HG03354 (cell line): ENCODE measurements around the gene TLCD3A.
"Not testable (repeated sequence)": the region's sequence is repeated elsewhere in the genome, so short reads cannot be mapped to it uniquely, and the experiment has no call there.

Source experiments
- ATAC-seq: cut with Tn5 transposase; IDR thresholded peaks from one replicate; pipeline ENCODE4 v1.9.1; 2021; ENCODE audit warnings: mild to moderate bottlenecking; ENCODE audit not compliant: unreplicated experiment, poor library complexity, severe bottlenecking

The TLCD3A gene

DNA sequence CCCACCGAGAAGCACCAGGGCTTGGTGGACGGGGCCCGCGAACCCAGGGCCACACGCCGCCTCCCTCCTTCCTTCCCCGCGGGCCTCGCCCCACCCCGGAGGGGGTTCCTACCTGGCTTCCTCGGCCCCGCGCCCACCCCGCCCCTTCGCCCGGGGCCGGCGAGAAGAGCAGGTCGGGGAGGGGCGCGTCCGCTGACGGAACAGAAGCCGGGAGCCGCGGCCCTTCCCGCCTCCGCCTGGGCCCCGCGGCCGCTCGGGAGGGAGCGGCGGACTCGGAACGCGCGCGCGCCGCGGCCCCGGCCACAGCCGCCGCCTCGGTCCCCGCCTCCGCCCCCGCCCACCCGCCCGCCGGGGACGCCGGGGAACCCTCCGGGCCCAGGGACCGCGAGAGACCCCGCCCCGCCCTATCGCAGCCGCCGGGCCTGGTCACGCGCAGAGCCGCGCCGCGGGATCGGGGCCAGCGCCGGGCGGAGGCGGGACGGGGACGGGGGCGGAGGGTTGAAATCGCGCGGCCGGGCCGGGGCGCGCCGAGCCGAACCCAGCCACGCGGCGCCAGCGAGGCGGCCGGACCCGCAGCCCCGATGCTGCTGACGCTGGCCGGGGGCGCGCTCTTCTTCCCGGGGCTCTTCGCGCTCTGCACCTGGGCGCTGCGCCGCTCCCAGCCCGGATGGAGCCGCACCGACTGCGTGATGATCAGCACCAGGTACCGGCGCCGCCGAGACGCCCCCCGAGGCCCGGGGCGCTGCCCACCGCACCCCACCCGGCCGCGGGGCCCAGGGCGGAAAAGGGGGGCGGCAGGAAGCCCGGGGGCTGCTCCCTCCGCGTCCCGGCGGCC is at the start of gene TLCD3A:
Gene TLCD3A, plus strand, starts transcription at position 530 of the 835 bp plus-strand sequence. Its CDS starts 52 bp downstream, at position 582.
- peak; percentile 64 for ATAC-seq

DNA sequence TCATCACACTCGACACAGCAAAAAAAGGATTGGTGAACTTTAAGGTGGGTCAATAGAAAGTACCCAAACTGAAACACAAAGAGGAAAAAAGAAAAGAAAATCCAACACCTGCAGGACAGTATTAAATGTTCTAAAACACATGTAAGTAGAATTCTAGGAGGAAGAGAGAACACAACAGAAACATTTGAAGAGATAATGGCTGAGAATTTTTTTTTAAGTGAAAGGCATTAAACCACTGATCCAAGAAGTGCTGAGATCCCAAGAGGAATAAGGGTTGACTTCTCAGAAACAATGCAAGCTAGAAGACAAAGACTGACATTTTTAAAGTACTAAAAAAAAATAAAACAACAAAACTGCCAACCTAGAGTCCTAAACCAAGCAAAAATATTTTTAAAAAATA is 49.4 kb upstream of the TLCD3A start:
- ATAC-seq: no peak

DNA sequence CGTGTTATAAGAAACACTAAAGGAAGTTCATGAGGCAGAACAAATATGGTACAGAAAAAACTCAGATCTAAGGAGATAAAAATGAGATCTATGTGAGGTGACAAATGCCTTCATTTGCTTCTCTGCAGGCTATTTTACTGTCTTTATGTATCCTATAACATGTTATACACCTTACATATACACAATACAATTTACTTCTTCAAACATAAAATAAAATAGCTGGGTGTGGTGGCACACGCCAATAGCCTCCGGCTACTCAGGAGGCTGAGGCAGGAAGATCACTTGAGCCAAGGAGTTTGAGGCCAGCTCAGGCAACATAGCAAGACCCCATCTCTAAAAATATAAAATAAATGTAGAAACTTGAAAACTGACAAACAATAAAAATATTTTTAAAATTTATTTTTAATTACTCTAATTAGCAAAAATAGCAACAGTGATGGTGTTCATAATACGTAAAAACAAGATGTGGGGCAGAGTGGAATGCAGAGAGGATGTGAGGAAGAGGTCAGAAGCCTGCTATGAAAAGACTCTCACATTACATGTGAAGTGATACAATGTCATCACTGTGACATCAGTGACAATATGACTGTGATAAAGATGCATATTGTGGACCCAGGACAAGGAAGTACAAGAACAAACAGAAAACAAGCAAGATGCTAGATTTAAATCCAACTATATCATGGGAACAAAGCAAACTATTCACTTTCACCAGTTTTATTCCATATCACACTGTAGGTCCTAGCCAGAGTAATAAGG is 48.7 kb upstream of the TLCD3A start:
- no peak for ATAC-seq

DNA sequence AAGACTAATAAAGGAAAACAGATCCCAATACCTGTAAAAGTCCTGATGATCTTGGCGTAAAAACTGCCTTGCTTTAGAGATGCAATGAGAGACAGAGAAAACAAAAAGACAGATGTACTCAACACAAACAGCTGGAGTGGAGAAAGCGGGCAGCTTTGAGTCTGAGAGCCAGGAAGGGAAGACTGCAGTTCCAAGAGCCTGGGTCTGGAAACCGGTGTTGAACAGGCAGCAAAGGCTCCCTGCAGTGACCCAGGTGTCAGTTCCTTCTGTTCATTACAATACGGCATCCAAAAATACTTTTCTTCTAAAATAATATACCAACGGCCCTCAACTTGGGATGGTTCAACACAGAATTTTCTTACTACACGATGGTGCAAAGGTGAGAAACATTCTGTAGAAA is 47.4 kb upstream of the TLCD3A start:
- ATAC-seq: no peak

DNA sequence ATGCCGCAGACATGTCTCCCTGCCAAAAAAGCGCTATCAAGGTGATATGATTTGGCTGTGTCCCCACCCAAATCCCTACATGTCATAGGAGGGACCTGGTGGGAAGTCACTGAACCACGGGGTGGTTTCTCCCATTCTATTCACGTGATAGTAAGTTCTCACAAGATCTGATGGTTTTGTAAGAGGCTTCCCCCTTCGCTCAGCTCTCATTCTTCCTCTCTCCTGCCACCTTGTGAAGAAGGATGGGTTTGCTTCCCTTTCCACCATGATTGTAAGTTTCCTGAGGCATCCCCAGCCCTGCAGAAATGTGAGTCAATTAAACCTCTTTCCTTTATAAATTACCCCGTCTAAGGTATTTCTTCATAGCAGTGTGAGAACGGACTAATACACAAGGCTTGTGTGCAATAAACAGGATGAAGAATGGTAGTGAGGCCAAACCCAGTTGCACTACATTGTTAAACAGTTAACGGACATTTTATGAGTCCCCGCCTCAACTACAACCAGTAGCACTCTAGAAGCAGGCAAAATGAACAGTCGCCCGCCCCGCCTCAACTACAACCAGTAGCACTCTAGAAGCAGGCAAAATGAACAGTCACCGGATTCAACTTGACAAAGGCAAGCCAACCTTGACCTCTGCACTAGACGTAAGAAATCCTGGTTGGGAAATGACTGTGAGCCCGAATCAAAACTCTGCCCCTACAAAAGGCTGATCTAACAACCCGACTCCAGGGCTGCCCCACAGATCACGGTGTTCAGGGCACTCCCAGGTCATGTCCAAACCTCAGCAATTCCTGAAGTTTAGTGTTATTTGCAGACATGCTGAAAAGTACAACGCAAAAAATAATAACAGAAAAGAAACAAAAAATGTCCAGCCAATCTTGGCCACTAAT is 44.1 kb upstream of the TLCD3A start:
- no peak for ATAC-seq

DNA sequence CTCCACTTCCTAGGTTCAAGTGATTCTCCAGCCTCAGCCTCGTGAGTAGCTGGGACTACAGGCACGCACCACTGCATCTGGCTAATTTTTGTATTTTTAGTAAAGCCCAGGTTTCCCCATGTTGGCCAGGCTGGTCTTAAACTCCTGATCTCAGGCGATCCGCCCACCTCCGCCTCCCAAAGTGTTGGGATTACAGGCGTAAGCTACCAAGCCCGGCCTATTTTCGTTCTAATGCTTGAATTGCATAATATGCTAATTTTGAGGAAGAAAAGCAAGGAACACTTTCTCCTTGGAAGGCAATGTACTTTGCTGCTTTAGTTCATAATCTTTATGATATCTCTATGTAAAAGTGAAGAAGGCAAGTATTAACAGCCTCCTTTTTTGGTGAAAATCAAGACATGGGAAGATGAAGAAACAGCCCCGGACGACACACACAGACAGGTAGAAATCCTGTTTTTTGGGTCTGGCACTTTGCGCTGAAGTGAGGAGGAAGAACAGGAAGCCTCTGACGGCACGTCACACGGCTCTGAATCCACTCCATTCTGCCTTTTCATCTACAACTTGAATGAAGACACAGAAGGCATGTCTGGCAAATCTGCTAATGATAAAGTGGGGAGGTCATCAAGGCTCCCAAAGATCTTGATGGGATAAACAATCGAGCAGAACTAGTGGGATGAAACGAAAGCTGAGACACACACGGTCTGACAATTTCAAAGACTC is 42.7 kb upstream of the TLCD3A start:
- no peak for ATAC-seq

DNA sequence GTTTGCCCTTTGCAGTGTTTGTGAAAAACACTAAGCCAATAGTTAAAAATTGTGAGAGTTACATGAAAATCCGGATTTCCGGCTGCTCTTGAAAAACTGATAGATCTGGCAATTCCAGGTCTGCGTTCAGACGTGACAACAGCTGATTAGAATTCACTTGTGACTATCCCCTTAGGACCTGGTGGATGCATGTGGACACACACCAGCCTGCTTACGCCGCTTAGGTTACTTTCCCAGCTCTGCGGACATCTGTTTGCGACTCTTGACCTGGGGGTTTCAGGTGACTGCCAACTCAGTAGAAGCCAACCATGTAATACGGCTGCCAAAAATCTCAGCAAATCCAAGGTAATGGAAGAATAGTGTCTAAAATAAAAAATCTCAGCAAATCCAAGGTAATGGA is 42.0 kb upstream of the TLCD3A start:
- ATAC-seq: no peak

DNA sequence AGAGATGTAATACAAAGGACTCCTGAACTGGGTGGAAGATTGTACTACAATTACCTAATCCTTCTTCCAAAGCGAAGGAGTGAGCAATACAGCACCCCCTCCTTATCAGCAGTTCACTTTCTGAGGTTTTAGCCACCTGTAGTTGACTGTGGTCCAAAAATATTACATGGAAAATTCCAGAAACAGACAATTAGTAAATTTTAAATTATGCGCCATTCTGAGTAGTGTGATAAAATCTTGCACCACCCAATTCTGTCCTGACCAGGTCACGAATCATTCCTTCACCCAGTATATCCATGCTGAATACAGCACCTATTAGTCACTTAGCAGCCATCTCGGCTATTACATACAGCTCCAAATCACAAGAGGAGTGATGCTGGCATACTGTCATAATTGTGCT is 41.0 kb upstream of the TLCD3A start:
- no peak for ATAC-seq

DNA sequence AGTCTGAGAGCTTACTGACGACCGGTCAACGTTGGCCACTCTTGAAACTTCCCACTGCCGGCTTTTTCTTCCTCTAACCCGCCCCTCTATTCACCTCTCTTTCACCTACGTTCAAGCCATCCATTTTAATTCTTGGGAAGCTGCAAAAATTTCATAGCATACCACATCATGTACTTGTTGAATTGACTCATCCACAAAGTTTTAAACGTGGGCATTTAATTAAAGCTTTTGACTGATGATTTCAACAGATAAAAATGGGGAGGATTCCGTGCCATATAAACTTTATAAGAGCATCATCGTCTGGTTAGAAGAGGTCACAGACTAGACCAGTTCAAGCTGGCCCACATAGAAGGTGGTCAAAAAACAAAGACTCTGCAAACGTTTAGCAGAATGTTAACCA is 40.3 kb upstream of the TLCD3A start:
- no peak for ATAC-seq

DNA sequence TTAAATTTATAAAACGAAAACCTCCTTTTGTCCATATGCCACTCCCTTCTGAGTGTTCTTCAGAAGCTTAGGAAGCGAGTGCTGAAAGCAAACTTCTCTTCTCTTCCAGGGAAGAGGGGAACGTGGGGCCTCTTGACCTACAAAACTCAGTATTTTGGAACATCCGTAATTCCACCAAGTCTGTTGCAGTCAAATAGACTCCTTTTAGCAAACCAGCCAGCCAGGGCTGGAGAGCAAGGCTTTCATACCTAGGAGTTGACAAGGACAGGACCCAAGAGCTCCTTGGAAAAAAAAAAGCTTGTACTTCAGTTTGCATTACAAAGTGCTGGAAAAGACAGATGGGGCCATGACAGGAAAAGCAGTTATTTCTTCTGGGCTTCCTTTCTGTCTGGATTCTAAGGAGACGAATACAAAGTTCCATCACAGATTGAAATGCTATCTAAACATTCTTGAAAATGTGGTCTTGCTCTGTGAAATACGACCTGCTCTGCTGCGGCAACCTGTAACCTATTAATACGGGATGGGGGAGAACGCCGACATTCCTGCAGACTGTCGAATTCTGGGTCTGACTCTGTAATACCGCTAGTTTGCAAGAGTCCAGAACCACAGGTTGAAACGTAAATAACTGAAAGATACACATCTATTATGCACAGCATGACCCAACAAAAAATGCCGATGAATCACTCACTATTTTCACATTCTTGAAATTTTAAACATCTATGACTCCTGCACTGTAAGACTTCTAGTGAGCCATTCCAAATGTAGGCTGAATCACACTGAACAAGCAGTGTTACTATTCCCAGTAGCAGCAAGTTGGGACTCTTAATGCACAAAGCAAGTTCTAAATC is 38.4 kb upstream of the TLCD3A start:
- ATAC-seq: no peak

DNA sequence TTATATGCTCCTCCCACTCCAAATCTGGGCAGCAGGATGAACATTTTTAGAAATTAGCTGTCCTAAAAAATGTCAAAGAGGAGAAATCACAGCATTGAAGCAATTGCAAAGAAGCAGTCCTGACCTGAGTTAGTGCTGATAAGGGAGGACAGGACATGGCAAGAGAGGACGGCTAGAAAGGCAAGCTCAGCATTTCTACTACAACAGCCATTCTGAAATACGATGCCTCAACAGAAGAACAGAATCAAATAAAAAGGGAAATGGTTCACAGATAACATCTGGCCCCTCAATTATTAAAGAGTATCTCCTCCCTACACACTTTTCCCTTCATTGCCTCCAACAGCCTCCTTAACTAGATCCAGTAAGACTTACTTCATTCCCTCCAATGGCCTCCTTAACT is 36.0 kb upstream of the TLCD3A start:
- ATAC-seq: no peak

DNA sequence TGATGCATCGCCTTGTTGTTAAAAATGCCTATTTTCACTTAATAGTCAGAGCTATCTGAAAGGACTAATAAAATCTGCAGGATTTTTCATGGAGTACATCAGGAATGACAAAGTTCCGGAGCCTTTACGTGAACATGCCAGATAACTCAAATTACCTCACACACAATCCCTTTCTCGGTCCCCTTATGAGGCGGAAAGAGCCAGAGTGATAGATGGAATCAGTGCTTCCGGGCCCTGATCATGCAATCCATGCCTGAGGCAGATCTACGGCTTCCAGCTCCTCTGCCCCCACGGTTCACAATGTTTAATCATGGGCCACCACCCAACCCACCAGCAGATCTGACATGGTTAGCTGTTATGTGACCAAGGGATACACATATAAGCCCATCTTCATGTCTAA is 34.7 kb upstream of the TLCD3A start:
- ATAC-seq: no peak

DNA sequence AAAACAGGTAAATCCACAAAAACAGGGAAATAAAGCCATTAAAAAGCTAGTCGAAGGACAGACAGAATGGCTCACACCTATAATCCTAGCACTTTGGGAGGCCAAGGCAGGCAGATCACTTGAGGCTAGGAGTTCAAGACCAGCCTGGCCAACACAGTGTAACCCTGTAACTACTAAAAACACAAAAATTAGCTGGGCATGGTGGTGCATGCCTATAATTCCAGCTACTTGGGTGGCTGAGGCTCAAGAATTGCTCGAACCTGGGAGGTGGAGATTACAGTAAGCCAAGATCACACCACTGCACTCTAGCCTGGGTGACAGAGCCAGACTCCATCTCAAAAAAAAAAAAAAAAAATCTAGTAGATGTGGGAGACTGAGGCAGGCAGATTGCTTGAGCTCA is 34.3 kb upstream of the TLCD3A start:
- not testable (repeated sequence) for ATAC-seq

DNA sequence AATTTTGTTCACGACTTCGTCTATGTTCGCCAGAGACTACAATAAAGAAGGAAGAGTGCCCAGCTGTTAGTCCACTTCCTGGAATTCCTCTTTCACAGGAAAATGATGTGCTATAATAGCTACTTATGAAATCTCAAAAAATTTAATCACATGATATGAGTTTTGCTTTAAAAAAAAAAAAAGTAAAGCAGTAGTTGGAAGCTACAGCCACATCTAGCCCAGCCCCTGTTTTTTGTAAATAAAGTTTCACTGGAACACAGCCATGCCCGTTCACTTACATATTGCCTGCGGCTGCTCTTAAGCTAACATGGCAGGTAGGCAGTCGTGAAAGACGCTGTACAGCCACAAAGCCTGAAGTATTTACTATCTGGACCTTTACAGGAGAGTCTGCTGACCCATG is 33.1 kb upstream of the TLCD3A start:
- no peak for ATAC-seq

DNA sequence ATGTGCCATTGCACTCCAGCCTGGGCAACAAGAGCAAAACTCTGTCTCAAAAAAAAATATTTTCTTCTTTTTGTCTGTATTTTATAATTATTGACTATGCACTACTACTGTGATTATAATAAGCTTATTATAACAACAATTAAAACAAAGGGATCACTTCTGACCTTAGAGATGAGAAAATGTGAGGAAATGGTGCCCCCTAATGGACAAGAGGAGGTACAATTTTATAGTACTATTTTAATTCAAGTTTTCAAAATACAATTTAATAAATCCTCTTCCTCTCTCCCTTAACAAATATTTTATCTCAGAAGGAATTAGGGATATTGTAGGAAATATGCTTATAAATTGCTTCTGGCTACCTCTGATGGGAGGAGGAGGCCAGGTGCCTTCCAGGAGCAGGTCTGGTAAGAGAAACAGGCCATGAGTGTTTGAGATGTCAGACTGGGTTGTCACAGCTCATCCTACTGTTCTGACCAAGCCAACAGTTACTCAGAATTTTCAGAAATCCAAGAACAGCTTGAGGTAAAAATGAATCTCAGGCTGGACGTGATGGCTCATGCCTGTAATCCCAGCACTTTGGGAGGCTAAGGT is 31.8 kb upstream of the TLCD3A start:
- ATAC-seq: no peak

DNA sequence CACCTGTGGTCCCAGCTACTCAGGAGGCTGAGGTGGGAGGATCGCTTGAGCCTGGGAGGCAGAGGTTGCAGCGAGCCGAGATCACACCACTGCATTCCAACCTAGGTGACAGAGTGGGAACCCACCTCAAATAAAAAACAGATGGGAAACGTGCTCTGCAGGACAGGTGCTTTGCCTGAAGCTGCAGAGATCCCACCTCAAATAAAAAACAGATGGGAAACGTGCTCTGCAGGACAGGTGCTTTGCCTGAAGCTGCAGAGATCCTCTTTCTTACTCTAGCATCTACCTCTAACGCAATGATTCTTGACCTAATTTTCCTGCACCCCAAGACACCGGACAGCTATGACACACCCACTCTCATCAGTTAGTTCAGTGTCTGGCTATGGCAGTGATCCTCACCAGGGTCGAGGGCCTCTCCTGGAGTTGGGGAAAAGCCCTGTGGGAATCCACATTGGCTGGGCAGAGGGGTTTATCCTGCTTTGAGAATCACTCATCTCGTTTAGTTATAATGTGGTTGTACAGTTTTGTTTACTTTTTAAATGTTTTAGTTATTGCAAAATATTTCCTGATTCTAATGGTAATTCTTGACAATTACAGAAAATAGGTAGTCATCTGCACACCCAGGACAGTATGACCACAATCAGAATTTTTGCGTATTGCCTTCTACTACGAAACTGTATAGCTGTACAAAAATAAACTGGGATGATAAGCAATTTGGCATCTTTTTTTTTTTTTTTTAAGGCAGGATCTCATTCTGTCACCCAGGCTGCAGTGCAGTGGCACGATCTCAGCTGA is 29.1 kb upstream of the TLCD3A start:
- ATAC-seq: no peak

DNA sequence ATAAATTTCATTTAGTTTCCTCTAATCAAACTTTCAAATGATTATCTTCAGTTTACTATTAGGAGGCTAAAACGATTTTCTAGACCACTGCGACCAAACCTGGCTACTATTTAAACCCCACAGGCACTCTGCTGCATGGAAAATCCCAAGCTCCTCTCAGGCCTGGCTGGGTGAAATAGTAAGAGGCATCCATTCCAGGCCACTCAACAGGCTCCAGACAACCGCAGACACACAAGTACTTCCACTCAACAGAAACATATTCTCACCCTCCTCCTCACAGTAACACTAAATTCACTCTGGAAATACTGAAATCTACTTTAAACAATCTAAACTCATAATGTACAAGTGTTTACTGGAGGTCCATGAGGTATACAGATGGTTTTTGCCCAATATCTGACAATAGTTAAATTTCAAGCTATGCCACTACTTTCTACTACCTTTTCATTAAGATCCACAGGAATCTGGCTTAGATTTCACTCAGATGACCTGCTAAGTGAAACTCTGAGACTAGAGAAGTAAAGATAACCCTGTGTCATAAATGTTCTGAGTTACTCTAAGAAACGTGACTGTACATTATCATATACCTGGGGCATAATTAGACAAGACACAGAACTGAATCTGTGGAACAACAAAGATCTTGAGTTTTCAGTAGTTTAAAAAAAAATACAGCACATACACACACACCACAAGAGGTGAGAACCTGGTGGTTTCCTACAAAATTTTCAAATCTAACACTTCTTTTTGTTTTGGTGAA is 28.1 kb upstream of the TLCD3A start:
- ATAC-seq: no peak
